Hematopoietic multipotent progenitor cell treated with erythropoietin and hydrocortisone succinate and interleukin-3 and kit ligand, for 4 days (in vitro differentiated cells): ENCODE data around the gene ACP1.
"Not testable (repeated sequence)": the region's sequence is repeated elsewhere in the genome, so short reads cannot be mapped to it uniquely, and the experiment has no call there.

ENCODE experiments used
- DNase-seq: peaks from one replicate; pipeline ENCODE4 v3.0.0-alpha.2; 2015

Gene ACP1

GRCh38 chr2:314561-315336 lies 50.0 kb downstream of the ACP1 start:
- no peak for DNase-seq

GRCh38 chr2:315925-316324 lies 51.2 kb downstream of the ACP1 start:
- not testable (repeated sequence) for DNase-seq

- DNase-seq: no peak
Measured at GRCh38 chr2:316381-316780, 51.6 kb downstream of the ACP1 start.

GRCh38 chr2:317501-318424 lies 53.0 kb downstream of the ACP1 start:
- no peak for DNase-seq

DNA sequence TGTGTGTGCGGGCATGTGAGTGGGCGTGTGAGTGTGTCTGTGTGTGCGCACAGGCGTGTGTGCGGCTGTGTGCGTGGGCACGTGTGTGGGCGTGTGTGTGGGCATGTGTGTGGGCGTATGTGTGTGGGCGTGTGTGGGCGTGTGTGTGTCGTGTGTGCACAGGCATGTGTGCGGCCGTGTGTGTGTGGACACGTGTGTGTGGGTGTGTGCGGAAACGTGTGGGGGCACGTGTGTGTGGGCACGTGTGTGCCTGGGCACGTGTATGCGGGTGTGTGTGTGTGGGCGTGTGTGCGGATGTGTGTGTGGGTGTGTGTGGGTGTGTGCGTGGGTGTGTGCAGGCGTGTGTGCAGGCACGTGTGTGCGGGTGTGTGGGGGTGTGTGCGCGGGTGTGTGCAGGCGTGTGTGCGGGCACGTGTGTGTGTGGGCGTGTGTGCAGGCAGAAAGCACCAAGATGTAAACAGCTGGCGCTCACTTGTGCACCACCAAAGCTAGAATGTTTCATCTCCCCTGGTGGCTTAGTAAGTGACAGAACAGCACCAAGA lies 54.4 kb downstream of the ACP1 start:
- DNase-seq: no peak

DNA sequence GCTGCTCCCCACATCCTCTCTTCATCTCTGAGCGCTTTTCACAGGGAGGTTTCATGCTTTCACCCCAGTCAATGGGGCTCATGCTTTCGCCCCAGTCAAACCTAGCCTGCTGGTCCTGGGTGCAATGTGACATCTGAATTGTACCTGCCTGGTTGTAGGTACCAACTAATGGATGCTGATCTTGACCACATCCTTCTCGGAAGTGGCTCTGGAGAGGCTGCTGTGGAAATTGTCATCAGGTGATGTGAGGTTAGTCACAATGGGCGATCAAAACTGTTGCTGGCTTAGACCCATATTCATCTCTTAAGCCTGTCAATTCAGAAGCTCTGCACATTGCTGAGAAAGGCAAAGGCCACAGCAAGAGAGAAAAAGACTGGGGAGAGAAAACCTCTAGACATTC lies 55.8 kb downstream of the ACP1 start:
- no peak for DNase-seq

DNA sequence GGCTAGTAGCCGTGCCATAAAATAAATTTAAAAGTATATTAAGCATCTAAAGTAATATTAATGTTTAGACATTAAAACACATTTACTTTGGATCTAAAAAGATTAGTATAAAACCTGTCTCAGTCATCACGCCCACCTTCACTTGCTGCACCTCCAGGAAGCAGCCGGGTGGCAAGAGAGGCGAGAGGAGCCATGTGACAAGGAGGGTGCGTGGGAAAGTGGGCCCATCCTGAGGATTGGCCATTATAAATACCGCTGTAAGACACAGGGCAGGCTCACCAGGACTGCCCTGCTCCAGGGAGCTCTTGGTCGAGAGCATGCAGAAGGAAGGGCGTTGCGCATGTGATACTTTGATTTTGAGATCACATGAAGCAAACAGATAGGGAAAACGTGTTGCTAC lies 57.6 kb downstream of the ACP1 start:
- no peak for DNase-seq

GRCh38 chr2:323035-323434 lies 58.3 kb downstream of the ACP1 start:
- DNase-seq: no peak
